Inferior parietal cortex (tissue), 1 donor: ENCODE measurements around the gene CRADD.
"Not testable (repeated sequence)": the region's sequence is repeated elsewhere in the genome, so short reads cannot be mapped to it uniquely, and the experiment has no call there.

Experiments
- DNase-seq: peaks from one replicate; pipeline ENCODE4 v3.0.0-alpha.2; 2016; ENCODE audit errors: extremely low spot score

CRADD gene

DNA sequence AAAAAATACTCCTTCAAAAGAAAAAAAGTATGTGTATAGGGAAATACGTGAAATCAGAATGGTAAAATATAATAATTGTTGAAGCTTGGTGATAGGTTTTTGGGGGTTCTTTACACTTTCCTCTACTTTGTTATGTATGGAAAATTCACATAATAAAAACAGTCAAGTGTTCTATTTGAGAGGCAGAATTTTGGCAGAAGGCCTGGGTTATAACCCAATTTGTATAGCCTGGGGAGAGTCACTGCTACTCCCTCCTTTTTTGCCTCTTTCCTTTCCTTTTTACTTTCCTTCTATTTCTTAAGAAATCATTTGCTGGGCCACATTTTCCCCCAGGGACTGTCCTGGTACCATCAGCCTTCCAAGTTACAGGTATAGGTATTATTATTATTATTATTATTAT, 105.7 kb downstream of the CRADD start:
- no peak for DNase-seq

DNA sequence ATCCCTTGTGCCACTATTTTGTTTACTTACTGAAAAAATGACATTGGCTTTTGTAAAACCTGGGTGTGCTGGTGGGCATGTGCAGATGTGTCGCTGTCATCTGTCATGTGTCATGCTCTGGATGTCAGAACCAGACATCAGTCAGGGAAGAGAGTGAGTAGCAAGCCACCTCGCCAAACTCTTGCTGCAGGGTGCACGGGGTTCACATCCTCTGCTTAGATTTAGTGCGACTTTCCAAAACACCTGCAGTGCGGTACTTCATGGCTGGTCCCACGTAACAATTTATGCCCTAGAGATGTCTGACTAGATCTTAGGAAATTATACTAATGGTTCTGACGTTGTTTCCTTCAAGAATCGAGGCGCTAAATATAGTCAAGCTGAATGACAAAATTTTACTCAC, 106.7 kb downstream of the CRADD start:
- DNase-seq: no peak

DNA sequence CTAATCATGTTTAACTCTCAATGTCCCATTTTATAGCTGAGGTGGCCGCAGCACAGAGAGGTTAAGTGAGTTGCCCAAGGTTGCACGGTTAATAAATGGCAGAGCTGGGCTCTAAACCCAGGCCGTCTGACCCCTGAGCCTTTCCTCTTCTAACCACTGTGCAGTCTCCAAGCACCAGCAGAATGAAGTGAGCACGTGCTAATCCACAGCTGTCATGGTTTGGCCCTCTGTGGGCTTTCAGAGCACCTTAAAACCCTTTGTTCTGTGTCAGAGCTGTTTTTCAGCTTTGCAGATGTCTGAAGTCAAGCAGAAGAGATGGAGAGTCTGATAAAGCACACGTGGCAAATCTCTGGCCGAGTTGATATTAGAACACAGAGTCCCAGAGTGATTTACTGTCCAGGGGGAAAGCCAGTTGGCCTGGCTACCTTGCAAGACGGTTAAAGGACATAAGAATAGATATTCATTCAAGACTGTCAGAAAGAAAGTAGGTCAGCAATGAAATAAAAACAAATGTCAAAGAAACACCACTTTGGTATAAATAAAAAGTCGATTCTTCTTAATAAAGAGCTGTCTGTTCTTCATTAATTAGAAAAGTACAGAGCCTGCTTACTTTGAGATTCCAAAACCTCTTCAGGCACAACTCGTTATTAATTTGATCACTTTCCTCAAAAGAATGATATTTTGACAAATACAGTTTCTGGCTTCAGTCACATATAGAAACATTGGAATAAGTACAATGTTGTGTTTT, 107.3 kb downstream of the CRADD start:
- DNase-seq: no peak

DNA sequence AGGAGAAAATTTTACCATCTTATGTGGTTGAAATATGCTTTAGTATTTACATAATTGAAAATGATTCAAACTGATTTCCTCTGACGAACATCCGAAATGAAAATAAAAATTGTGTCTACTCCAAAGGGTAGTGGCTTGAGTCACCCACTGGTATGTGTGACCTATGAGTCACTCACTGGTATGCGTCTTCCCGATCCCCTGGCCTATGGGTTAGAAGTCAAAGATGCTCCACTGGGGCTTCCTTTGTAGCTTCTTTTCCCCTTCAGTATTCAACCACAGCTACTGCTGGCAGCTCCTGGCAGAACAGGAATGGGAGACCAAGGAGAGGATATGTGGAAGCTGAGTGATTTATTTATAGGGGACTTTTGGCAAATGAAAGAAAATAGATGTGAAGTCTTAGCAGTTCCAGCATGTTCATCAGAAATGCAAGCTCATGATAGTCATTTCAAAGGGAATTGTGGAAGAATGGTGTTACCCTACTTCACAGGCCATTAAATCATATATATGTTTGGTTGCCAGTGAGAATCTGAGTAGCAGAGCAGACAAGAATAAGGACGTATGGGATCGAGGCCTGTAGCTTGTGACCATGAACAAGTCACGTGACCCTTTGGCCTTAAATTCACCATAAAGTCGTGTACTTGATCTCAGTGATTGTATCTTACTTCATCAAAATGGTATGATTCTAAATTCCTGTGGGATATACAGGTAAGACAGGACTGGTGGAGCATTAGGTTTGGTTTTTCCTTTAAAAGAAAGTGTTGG, 108.3 kb downstream of the CRADD start:
- no peak for DNase-seq

DNA sequence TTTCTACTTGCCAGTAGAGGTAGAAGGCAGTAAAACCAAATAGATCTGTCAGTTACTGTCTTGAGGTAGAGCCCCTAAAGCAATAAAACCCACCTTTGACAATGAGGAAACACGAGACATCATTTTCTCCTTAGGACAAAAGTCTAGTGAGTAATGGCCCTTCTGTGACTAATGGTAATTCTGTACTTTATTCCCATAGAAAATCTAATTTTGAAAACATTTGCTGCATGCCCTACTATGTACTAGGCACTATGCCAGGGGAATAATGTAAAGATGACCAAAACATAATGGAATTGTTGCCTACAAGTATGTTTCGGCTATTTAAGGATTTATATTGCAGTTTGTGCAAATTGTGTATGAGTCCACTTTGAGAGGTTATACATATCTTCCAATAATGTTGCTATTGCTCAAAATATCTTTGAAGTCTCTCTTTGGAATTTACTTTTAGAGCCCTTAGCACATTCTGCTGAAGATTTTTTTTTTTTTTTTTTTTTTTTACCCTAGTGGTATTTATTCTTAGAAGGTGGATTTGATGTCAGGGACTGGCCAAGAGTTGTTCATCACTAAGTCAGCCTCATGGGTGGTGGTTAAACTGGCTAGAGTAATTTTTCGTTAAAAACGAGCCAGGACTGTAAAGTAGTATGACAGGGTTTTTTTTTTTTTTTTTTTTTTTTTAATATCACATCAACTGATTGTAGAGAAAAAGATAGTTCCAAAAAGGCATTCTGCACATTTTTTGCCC, 109.7 kb downstream of the CRADD start:
- DNase-seq: no peak

DNA sequence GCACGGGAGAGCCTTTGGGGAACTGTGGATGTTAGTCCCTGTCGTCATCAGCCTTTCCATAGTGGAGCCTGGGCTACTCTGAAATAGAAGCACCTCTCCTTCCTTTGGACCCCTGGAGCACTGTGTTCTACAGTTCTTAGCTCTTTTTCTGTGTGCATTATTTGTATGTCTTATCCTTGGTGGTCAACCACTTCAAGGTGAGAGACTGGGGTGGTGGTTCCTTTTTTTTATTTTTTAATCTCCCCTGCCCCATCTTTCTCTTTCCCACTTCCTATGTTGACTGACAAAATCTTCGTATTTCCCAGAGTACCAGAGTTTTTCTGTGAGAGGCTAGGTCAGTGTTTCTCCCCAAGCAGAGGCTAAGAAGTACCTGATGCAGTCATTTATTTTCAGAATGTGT, 111.7 kb downstream of the CRADD start:
- DNase-seq: no peak

DNA sequence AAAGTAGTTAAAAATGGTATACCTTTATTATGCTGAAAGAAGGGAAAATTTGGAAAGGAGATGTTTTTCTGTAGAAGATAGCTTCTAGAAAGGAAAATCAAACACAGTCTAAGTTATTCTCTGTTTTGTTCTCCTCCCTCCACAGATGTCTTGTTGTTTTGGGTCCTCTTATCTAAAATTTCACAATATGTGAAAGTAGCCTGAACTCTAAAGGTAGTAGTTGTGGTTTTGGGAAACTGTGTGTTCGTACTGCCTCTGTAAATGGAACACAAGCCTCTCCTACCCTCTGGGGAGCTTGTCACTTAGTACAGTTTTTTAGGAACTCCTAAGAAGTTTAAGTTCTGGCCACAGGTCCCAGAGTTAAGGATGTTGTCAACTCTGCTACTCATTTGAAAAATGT, 112.6 kb downstream of the CRADD start:
- DNase-seq: no peak

DNA sequence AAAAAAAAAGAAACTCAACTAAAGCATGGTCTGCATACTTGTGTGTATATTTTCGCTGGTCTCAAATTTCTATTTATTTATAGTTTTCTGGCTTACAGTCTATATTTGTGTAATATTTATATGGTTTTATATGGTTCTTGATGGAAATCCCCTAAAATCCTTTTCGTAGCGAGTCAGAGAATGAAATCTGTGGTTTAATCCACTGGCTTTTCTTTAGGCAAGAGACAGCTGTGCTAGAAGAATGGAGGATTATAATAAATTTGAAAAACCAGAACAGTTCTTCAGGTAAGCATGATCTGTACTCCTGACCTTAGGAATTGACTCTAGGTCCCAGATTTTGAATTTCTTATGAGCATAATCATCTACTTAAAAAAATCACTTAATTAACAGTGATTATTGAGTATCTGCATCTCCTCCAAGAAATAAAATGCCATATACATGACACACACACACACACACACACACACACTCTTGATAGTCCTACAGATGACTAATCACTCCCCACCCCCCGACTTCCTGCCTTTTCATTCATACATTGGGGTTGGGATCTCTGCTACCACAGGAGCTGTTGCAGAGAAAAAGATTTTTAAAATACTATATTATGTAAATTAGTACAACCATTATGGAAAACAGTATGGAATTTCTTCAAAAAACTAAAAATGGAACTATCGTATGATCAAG, 113.4 kb downstream of the CRADD start:
- no peak for DNase-seq

DNA sequence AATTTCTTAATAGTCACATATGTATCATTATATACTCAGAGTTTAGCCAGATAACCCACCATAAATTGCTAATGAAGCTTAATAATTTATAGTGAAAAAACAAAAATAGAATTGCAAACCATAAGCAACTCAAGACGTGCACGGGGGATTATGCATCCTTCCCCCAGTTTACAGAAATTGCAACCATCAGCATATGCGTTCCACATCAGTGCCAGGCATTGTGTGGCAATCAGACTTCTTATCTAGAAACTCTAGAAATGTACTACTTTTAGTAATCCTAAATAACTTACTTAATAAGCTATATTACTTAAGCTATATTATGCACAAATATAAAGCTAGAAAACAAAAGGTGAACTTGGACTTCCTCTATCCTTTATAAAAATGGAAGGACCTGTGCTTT, 115.8 kb downstream of the CRADD start:
- DNase-seq: no peak

DNA sequence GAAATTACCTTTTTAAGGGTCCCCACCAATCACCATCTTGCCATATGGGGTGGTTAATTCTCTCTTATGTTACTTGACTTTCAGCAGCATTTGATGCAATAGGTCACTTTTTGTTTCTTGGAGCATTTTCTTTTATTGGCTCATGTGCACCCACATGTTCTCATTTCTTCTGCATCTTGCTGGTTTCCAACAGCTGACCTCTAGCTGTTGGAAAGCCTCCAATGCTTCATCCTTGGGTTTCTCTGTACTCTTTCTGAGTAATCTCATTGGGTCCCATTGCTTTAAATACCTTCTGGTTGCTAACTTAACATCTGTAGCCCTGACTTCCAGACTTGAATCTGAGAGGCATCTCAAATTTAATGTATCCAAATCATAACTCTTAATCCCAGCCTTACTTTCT, 116.8 kb downstream of the CRADD start:
- no peak for DNase-seq

DNA sequence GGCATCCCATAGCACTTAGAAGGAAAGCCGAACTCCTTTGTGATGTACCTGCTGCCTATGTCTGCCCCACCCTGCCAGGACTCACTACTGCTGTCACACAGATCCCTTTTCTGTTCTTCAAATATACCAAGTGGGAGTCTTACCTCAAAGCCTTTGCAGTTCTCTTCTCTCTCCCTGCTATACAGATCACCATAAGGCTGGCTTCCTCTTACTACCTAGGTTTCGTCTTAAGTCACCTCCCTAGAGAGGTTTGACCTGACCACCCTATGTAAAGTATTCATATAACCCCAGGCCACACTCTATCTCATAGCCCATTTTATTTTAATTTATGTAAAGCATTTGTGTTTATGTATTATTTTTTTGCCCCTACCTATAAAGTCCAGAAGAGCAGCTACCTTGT, 117.6 kb downstream of the CRADD start:
- no peak for DNase-seq

DNA sequence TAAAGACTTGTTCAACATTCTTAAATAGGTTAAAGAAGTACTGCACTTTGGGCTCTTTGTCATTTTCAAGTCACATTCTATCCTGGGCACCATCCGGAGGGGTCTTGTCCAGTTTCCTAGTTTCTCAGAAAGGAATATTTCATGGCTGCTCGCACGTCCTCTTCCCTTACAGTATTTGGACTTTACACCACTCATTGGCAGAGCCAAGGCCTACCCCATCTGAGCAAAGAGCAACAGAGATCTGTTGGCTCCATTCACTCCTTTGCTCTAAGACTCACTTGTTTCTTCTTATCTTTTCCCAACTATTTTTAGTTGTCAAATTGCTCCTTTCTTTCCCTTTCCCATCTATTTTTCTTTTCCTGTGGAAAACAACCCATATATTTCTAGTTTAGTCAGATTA, 118.2 kb downstream of the CRADD start:
- DNase-seq: no peak

DNA sequence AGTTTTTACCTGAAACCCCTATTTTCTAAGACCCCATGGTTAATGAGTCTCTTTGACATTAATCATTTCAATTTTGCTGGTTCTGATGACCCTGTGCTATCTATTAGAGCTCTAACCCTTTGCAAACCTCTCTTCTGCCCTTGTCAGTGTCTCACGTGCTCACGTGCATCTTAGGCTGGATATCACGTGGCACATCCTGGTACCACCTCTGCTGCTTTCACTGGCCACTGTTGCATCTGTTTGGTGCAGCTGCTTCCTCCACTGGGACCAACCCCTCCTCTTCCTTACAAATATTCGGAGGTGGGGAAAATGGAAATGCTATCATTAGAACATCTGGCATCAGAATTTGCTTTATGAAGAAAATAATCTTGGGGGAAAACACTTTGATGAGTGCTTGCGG, 119.6 kb downstream of the CRADD start:
- DNase-seq: no peak

DNA sequence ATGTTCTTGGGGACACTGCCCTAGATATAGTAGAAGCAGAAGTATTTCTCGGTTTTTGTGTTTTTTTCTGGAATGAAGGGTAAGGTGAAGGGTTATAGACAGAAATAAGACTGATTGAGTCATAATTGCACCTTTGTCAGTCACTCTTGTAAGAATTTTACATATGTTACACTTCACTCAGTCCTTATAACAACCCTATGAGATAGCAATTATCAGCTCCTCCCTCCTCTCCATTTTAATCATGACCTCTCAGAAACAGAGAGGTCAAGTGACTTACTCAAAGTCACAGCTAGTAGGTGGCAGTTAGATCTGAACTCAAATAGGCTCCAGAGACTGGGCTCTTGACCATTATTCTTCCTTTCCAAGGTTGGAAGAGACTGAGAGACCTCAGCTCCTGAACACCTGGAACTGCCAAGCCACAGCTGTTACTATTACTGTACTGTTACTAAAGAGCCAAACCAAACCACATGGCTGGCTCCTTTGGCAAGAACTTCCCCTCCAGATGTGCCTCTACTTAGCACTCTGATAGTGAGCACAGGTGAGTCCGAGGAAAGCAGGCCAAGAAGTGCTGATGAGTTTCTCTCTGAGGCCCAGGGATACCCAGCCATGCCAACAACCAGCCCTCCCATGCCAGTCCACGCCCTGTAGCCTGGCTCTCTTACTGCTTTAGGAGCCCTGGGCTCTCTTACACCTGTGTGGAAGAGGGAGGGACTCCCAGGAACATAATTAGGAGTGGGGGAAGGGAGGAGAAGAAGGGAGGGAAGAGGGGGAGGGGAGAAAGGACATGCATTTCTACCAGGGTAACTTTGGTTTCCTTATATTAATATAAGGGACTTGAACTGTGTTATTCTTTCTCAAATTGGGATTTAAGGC, 121.3 kb downstream of the CRADD start:
- no peak for DNase-seq

DNA sequence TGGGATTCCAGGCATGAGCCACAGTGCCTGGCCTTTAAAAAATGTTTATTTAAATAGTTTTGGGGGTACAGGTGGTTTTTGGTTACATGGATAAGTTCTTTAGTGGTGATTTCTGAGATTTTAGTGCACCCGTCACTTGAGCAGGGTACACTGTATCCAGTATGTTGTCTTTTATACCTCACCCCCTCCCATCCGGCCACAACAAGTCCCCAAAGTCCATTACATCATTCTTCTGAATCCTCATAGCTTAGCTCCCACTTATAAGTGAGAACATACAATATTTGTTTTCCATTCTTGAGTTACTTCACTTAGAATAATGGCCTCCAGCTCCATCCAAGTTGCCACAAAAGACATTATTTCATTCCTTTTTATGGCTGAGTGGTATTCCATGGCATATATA, 124.5 kb downstream of the CRADD start:
- not testable (repeated sequence) for DNase-seq

DNA sequence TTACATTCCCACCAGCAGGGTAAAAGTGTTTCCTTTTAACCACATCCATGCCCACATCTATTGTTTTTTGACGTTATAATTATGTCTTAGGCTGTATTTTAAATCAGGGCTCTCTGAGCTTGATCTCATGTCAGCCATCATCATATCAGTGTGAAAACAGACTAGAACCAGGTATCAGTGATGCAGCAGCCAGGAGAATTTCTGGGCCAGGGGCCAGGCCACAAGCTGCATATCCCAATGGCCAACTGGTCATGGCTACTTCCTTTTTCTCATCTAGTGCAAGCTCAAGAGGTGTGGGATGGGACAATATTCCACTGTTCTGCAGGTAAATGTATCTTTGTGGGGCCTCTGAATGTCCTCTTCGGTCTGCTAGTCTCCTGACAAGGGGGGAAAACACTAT, 125.1 kb downstream of the CRADD start:
- no peak for DNase-seq

DNA sequence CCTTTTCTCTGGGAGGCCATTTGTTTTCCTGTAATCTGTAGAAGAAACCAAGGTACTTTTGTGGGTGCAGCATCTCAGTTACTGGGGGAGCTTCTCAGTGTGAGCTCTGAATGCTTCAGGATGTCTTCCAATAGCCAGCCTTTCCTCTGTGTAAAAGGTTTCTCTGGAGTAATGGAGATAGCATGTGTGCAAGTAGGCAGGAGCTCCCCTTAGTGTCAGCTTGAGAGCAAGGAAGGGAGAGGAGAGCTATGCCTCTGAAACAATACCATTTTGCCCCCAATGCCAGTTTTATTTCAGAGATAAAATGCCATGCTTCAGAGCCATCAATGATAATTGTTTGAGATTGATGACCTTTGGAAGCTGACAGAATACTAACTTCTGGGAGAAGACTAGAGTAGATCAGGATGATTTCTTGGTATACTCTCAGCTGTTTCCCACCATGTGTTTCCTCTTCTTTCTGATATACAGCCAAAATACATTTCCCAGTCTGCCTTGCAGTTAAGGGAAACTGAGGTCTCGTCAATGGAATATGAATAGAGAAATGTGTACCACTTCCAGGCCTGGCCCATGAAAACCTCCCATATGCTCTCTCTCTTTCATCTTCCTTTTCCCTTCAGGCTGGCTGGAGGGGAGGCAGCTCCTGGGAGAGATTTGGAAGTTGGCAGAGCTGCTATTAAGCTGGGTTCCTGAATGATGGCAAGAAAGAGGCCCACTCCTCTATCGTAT, 125.7 kb downstream of the CRADD start:
- DNase-seq: no peak

DNA sequence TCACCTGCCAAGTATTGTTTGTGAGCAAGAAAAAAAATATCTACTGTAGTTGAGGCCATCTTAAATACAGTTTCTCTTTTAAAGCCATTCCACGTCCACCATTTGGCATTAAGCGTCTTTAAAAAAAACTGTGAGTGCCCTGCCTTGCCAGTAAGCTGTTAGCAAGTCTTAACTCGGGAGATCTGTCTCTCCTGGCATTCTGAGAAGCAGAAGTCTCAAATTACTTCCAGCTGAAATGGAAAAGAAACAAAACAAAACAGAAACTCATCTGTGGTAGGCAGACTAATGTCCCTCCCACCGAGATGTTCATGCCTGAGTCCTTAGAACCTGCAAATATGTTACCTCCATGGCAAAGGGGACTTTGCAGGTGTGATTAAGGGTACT, 126.2 kb downstream of the CRADD start:
- DNase-seq: no peak

DNA sequence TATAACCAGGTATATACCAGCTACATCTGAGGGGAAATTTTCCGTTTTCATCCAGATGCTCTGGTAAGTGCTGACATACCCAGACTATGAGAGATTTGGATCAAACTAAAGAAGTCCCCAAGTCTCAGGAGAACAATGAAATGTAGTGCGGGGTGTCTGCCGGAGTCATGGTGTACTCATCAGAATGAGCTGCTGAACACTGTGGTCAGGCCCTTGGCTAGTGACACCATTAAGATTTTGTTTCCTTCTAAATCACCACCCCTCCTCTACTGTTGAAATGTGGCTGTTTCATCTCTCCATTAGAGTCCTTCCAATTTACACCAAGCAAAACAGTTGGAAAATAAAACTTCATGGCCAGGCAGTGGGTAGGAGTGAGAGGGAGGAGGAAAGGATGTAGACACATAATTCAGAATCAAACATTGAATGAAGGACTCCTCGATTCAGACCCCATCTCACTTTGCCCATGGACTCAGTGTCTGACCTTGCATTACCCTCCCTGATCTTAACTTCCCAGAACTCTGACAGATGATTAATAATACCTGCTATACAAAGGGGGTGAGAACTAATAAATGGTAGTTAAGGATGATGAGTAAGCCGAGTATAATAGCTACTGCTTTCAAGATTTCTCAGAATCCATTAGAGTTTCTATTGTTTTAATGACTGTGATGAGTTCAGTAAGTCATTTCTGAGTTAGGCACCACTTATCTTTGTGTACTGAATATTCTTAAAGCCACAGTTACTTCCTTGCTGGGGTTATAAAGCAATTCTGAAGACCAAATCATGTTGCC, 127.4 kb downstream of the CRADD start:
- DNase-seq: no peak

DNA sequence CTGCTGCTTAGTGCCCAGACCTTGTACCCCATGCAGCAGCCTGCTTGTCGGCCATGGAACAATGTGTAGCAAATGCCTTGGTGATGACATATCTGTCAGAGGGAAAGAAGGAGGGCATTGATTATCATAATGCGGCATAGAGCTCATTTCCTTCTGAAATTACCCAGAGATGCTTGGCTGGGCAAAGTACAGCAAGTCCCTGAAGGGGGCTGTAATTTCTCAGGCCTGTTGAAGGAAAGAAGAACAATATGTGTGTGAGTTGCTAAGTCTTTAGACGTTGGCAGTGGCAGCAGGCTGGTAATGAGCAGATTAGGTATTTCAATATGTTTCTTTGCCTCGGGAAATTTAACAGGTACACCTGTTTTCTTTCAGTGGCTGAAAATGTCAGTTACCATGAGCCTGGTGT, 128.6 kb downstream of the CRADD start:
- no peak for DNase-seq
